Measurements from ENCODE around the gene MAN2A2.

The MAN2A2 gene

GRCh38 chr15:90946538-90946937 lies 43.4 kb downstream of the MAN2A2 start:
- no peak for DNase-seq (ENCODE audit: low spot score)

GRCh38 chr15:90946941-90947576 lies 44.0 kb downstream of the MAN2A2 start:
- DNase-seq (ENCODE audit: low spot score) = no peak

- DNase-seq (ENCODE audit: low spot score) = no peak
These were observed 44.7 kb downstream of the MAN2A2 start for GRCh38 chr15:90947577-90948357.

GRCh38 chr15:90948506-90948905 lies 45.4 kb downstream of the MAN2A2 start:
- no peak for DNase-seq (ENCODE audit: low spot score)

- no peak for DNase-seq (ENCODE audit: low spot score)
These were observed 47.0 kb downstream of the MAN2A2 start for GRCh38 chr15:90949979-90950675.

GRCh38 chr15:90950676-90951075 lies 47.6 kb downstream of the MAN2A2 start:
- DNase-seq (ENCODE audit: low spot score) = no peak

- no peak for DNase-seq (ENCODE audit: low spot score)
These were observed 50.0 kb downstream of the MAN2A2 start for GRCh38 chr15:90952901-90953677.

GRCh38 chr15:90953947-90954711 lies 51.0 kb downstream of the MAN2A2 start:
- no peak for DNase-seq (ENCODE audit: low spot score)

- peak; percentile 100 for DNase-seq (ENCODE audit: low spot score)
These were observed 51.9 kb downstream of the MAN2A2 start, which contains the start of gene RCCD1 for GRCh38 chr15:90954712-90955623. TSS of gene RCCD1 (plus strand) at chr15:90954884. CDS start at chr15:90956735, 1,851 bp downstream.

GRCh38 chr15:90955624-90956273 lies 52.6 kb downstream of the MAN2A2 start:
- DNase-seq (ENCODE audit: low spot score) = peak; percentile 69

GRCh38 chr15:90956274-90957030 lies 53.4 kb downstream of the MAN2A2 start:
- DNase-seq (ENCODE audit: low spot score) = peak; percentile 98

- no peak for DNase-seq (ENCODE audit: low spot score)
These were observed 54.1 kb downstream of the MAN2A2 start for GRCh38 chr15:90957031-90957790.

GRCh38 chr15:90957791-90958190 lies 54.7 kb downstream of the MAN2A2 start:
- DNase-seq (ENCODE audit: low spot score) = no peak

- DNase-seq (ENCODE audit: low spot score) = no peak
These were observed 56.0 kb downstream of the MAN2A2 start for GRCh38 chr15:90959028-90959595.

- DNase-seq (ENCODE audit: low spot score) = no peak
These were observed 56.8 kb downstream of the MAN2A2 start for GRCh38 chr15:90959894-90960293.

GRCh38 chr15:90960298-90961091 lies 57.4 kb downstream of the MAN2A2 start:
- DNase-seq (ENCODE audit: low spot score) = no peak

GRCh38 chr15:90962021-90962420 lies 58.9 kb downstream of the MAN2A2 start:
- no peak for DNase-seq (ENCODE audit: low spot score)

Data from HuH-7.5 (cell line).